GM13976 (cell line): ENCODE results near the gene BICDL1.

Source experiments
- DNase-seq: peaks from one replicate; pipeline ENCODE4 v3.0.0; 2012; ENCODE audit warnings: low spot score
- in situ Hi-C: fragments of 300-500 bp; cut with MboI; formaldehyde crosslinking; loops from one replicate; pipeline ENCODE4 v1.12.0; 2022; ENCODE audit warnings: low sequenced_read_pairs, mixed read lengths, inconsistent platforms; ENCODE audit not compliant: unreplicated experiment
- TF ChIP-seq, protein P1 (sequence below): IDR thresholded peaks from 2 replicates; pipeline ENCODE4 v1.5.1; 2012; ENCODE audit warnings: borderline replicate concordance, mild to moderate bottlenecking; ENCODE audit not compliant: insufficient read depth; ENCODE audit errors: extremely low read depth, missing control alignments, control extremely low read depth

Gene BICDL1

DNA sequence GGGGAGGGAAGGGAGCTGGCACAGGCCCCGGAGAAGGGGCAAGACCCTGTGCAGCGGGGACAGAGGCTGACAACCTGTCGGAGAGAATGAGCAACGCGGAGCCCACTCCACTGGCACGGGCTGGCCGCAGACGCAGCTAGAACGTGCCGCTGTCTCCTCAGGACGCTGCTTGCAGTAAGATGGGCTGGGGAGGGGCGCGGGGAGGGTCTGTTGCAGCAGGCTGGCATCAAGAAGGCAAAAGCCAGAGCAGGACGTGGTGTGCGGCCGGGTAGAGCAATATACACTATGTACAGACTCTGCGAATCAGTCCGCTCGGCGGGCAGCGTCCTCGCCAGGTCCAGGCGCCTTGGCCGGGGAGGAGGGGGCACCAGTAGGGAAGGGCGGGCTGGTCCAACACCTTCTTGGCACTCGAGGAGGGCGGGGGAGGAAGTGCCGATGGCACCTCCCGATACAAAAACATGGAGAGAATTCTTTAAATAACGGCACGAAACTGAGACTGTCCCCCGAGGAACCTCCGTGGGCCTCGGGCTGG is 107.7 kb downstream of the BICDL1 start:
- no peak for DNase-seq
- in situ Hi-C loops = no loop called here
- TF ChIP-seq, protein P1, sequence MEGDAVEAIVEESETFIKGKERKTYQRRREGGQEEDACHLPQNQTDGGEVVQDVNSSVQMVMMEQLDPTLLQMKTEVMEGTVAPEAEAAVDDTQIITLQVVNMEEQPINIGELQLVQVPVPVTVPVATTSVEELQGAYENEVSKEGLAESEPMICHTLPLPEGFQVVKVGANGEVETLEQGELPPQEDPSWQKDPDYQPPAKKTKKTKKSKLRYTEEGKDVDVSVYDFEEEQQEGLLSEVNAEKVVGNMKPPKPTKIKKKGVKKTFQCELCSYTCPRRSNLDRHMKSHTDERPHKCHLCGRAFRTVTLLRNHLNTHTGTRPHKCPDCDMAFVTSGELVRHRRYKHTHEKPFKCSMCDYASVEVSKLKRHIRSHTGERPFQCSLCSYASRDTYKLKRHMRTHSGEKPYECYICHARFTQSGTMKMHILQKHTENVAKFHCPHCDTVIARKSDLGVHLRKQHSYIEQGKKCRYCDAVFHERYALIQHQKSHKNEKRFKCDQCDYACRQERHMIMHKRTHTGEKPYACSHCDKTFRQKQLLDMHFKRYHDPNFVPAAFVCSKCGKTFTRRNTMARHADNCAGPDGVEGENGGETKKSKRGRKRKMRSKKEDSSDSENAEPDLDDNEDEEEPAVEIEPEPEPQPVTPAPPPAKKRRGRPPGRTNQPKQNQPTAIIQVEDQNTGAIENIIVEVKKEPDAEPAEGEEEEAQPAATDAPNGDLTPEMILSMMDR = no peak

DNA sequence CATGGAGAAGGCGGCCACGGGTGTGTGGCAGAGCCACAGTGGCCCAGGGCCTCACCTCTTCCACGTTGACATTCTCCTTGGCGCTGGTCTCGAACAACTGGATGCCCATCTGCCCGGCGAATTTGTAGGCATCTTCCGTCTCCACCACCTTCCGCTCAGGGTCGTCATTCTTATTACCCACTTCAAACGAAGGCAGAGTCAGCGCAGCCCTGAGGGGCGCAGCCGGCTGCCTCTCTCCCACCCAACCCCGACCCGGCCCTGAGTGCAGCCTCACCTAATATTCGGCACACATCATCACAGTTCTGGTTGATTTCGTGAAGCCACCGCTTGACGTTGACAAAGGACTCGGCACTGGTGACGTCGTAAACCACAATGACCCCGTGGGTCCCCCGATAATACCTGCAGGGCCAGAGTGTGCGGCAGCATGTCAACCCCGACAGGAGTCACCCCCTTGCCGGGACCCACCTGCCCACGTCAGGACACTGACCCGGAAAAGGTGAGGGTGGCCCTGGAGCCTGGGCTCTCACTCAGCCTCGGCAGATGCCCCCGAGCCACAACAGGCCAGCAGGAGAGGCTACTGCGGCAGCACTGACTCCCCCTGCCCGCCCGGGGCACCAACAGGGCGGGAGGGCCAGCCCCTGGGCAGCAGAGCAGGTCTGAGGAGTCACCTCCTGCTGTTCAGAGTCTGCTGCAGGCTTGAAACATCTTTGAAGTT is 109.9 kb downstream of the BICDL1 start:
- no peak for DNase-seq
- in situ Hi-C loops = no loop called here
- TF ChIP-seq, protein P1 = no peak

DNA sequence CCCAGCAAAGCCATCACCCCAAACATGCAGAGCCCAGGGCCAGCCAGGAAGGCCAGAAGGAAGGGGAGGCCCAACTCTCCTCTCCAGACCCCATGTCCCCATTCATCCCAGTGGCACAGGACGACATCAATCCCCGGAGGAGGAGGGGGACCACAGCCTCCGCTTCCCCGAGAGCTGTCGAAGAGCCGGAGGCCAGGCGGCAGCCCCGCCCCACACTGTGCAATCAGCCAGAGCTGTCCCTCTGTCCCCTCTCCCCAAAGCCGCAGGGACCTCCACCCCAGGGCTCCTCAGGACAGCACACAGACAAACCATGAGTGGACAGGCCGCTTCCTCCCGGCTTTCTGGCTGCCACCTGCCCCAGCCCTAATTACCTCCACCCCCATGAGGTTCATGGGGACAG is 110.7 kb downstream of the BICDL1 start:
- in situ Hi-C loops = no loop called here
- DNase-seq = no peak
- TF ChIP-seq, protein P1 = no peak

DNA sequence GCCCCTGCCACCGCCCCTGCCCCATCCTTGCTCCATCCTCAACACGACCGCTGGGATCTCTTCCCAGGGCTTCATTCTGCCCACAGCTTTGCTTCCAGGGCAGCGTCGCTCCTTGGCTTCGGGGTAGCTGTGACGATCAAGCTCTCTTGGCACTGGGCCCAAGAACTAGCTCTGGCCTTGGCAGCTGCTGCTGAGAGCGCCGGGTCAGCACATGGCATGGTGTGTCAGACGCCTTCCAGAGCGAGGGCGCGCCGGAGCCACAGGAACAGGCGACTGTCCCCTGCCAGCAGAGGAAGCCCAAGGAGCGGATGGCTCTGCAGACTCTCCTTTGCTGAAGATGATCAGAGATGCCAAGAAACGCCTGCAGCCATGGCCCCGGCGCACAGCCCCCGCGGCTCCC is 111.6 kb downstream of the BICDL1 start:
- in situ Hi-C loops = no loop called here
- DNase-seq = no peak
- TF ChIP-seq, protein P1 = no peak

DNA sequence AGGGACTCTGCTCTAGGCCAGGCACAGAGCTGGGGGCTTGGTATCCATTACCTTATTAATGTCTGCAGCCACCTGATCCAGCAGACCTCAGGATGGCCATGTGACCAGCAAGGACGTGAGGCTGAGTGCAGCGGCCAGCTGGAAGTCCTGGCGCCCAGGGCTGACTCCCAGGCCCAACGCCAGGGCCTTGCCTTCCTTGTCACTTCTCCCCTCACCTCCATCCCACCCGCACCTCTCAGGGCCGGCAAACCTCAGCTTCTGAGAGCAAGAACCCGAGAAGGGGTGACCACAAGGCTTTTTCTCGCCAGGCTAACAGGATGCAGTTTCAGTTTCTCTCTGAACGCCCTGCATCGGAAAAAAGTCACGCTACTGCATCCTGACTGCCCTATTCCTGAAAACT is 112.1 kb downstream of the BICDL1 start:
- TF ChIP-seq, protein P1 = no peak
- peak; percentile 62 for DNase-seq
- in situ Hi-C loops = no loop called here

DNA sequence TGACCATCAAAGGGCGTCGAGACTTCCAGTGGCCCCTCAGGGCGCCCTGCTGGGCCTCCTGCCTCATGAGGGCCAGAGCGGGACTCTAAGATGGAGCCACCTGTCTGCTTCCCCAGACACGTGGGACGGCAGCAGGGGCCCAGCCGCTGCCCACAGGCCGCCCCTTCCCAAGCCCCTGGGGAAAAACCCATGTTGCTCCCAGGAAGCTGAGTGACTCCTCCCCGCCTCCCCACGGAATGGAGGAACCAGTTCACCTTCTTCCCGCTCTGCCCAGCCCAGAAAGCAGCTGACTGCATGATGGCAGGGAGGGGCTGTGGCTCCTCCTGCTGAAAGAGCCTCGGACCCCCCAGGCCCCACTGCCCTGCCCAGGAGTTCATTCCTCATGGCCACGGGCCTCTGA is 112.6 kb downstream of the BICDL1 start:
- in situ Hi-C loops = no loop called here
- TF ChIP-seq, protein P1 = no peak

More for the DNA sequence above, 112.6 kb downstream of the BICDL1 start:
- DNase-seq = no peak
